Neutrophil (primary cell): ENCODE measurements around the gene SUMF1.

Experiments
- H3K27ac ChIP-seq: fragments of 200-600 bp; sonication (generic); 2 replicates; pipeline ENCODE4 v1.5.1; 2016; ENCODE audit warnings: mild to moderate bottlenecking, moderate library complexity
- H3K27me3 ChIP-seq: fragments of 200-600 bp; sonication (generic); 2 replicates; pipeline ENCODE4 v1.6.0; 2016; ENCODE audit warnings: mild to moderate bottlenecking
- H3K36me3 ChIP-seq: fragments of 200-600 bp; sonication (generic); 2 replicates; pipeline ENCODE4 v1.5.1; 2017
- H3K4me1 ChIP-seq, 2 experiments: fragments of 200-600 bp in 1 of 2; sonication (generic) in 1 of 2; 1 replicate in 1 of 2; 2 replicates in 1 of 2; pipeline versions ENCODE4 v1.5.1 to v1.6.1; 2013 to 2016; ENCODE audit warnings: low read depth in 1 of 2, low read length in 1 of 2, mild to moderate bottlenecking in 1 of 2, moderate library complexity in 1 of 2; ENCODE audit not compliant: control insufficient read depth in 1 of 2, insufficient read depth in 1 of 2
- H3K4me3 ChIP-seq, 2 experiments: fragments of 200-600 bp in 1 of 2; sonication (generic) in 1 of 2; 1 replicate in 1 of 2; 2 replicates in 1 of 2; pipeline ENCODE4 v1.5.1; 2013 to 2016; ENCODE audit warnings: low read depth in 1 of 2, low read length in 1 of 2, mild to moderate bottlenecking in 1 of 2, moderate library complexity in 1 of 2
- H3K9me3 ChIP-seq: fragments of 200-600 bp; sonication (generic); 2 replicates; pipeline ENCODE4 v1.5.1; 2016
- TF ChIP-seq, protein P1 (sequence below): fragments of 200-600 bp; sonication (generic); IDR thresholded peaks from 2 replicates; pipeline ENCODE4 v1.5.1; 2016; ENCODE audit warnings: antibody characterized with exemption

SUMF1 gene

DNA sequence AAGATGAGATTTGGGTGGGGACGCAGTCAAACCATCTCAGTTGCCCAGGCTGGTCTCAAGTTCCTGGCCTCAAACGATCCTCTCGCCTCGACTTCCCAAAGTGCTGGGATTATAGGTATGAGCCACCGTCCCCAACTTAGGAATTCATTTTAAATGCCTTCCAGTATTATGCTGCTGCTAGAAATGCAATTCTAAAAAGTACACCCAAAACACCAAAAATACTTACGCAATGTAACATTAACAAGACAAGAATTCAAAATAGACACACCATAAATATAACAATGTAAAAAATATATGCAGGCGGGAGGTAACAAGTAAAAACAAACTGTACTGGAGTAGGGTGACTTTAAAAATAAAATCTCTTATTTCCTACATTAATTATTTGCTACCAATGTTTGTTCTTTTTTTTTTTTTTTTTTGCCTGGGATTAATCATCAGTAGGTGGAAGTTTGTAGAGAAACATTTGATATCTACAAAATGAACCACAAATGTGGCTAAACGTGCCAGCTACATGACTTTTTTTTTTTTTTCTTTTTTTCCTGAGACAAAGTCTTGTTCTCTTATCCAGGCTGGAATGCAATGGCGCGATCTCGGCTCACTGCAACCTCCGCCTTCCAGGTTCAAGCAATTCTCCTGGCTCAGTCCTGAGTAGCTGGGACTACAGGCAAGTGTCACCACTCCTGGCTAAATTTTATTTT lies 107.1 kb downstream of the SUMF1 start:
- Histone ChIP-seq H3K4me3 (no peak overlapping the region), H3K4me1 (no peaks in the 10 kb centered on the region), H3K36me3 (peaks cover 8% of the 10 kb centered on the region), H3K27ac (no peak overlapping the region), H3K27me3 (no peaks in the 10 kb centered on the region), H3K9me3 (no peaks in the 10 kb centered on the region)
- TF ChIP-seq, protein P1, sequence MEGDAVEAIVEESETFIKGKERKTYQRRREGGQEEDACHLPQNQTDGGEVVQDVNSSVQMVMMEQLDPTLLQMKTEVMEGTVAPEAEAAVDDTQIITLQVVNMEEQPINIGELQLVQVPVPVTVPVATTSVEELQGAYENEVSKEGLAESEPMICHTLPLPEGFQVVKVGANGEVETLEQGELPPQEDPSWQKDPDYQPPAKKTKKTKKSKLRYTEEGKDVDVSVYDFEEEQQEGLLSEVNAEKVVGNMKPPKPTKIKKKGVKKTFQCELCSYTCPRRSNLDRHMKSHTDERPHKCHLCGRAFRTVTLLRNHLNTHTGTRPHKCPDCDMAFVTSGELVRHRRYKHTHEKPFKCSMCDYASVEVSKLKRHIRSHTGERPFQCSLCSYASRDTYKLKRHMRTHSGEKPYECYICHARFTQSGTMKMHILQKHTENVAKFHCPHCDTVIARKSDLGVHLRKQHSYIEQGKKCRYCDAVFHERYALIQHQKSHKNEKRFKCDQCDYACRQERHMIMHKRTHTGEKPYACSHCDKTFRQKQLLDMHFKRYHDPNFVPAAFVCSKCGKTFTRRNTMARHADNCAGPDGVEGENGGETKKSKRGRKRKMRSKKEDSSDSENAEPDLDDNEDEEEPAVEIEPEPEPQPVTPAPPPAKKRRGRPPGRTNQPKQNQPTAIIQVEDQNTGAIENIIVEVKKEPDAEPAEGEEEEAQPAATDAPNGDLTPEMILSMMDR: no peak

DNA sequence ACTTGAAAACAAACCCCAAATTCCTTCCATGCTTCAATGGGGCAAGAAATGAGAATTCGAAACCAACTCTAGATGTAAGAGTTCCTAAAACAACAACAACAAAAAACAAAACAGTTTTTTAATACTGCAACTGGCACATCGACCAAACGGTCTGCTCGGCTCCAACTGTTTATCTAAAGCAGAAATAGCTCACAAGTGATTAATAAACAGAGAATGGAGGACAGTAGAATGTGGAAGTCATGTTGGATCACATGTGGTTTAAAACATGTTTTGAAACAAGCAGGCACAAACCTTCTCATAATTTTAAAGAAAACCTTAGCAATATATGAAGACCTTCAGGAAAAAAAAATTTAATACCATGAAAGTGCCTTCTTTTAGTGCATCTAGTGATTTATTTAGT lies 108.8 kb downstream of the SUMF1 start:
- TF ChIP-seq, protein P1: no peak
- Histone ChIP-seq H3K4me3 (no peak overlapping the region), H3K27ac (no peak overlapping the region), H3K27me3 (no peaks in the 10 kb centered on the region), H3K9me3 (no peaks in the 10 kb centered on the region), H3K4me1 (no peaks in the 10 kb centered on the region), H3K36me3 (peaks cover 8% of the 10 kb centered on the region)

DNA sequence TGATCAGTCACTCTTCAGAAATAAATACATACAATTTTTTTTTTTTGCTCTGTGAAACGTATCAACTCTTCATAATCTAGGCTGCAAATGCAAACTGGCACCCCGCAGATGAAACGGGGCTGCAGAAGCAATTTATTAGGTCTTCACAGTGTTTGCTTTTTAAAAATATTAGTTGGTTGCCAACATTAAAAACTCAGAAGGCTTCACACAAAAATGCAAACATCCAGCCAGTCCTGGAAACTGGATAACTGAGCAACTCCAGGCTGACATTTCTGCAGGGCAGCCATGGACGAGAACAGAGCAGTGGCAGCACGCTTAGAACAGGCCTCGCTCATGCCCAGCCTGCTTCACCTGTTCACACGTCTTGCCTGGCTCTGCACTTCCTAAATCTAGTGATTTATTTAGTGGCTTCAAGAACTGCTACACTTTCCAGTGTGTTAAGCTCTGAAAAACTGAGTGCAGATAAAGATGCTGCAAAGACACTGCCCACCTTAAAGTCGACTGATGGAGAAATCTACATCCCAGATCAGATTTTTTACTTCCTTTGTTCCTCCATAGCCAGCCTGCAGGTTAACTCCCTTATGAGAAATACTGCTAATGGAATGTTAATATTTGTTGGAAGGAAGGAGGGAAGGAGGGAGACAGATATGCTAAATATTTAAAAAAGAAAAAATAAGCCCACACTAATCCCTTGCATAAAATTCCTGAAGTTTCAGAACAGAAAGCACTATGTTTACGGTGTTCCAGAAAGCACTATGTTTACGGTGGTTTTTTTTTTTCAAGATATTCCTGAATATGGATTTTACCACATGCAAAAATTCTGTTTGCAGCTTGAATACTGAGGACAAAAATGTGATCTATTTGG lies 110.3 kb downstream of the SUMF1 start:
- H3K27me3 ChIP-seq: no peaks in the 10 kb centered on the region
- peaks cover 3% of the 10 kb centered on the region for H3K36me3 ChIP-seq
- no peaks in the 10 kb centered on the region for H3K9me3 ChIP-seq
- no peaks in the 10 kb centered on the region for H3K4me1 ChIP-seq
- H3K27ac ChIP-seq: no peak overlapping the region
- H3K4me3 ChIP-seq: no peak overlapping the region
- TF ChIP-seq, protein P1: no peak

DNA sequence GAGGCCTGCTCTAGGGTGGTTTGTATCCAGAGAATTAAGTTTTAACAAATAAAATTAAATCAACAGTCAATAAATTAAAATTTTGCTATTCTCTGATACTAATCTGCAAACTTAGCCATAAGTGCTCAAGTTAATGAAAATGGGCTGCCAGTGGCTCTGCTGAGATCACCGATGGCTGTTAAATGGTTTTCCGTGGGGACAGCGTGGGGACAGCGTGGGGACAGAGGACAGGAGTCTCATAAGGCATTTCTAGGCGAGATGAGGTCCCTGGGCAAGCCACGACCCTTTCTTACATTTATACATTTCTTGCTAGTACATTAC lies 110.9 kb downstream of the SUMF1 start:
- Histone ChIP-seq H3K27me3 (no peaks in the 10 kb centered on the region), H3K9me3 (no peaks in the 10 kb centered on the region), H3K27ac (no peak overlapping the region), H3K36me3 (no peaks in the 10 kb centered on the region), H3K4me3 (no peak overlapping the region), H3K4me1 (no peaks in the 10 kb centered on the region)
- TF ChIP-seq, protein P1: no peak

DNA sequence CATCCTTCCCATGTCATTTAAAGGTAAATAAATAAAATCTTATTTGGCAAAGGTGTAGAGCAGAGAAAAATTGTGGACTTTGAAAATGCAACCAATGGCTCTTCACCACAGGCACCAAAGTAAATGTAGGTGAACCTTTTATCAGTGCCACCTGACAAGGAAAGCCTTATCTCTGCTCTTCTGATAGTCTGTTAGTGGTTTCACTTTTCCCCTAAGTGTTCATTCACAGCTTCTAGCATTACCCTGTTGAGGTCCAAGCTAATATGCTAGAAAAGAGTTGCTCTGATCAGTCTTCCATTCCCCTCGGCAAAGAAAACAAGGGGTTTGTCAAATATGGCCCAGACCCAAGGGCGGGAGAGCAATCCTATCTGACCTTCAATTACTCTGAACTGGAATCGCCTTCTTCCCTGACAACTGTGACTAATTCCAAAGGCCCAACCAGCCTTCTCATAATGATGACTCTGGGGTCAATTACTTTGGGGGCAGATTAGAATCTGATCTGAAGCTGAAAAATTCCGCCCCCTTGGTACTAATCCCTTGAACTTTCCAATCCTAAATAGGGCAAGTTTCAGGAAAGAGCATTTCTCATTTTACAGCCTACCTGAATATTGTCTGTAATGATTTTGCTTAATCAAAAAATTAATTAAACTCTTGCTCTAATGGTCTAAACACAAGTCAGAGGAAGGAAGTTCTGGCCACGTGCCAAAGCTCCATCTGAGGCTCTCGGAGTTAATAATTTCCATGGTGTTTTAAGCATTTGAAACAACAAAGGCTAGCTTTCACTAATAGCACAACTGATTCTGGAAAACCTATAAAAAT lies 111.5 kb downstream of the SUMF1 start:
- H3K36me3 ChIP-seq: no peaks in the 10 kb centered on the region
- H3K27ac ChIP-seq: no peak overlapping the region
- TF ChIP-seq, protein P1: no peak
- no peaks in the 10 kb centered on the region for H3K27me3 ChIP-seq
- H3K4me1 ChIP-seq: peaks cover 0 to 4% of the 10 kb centered on the region in 2 experiments
- no peaks in the 10 kb centered on the region for H3K9me3 ChIP-seq
- no peak overlapping the region for H3K4me3 ChIP-seq
